Activated CD8-positive, alpha-beta memory T cell treated with anti-CD3 and anti-CD28 coated beads, Interleukin-2, amount 50 U/mL, for 4 hours (primary cell): ENCODE results near the gene ATXN10.

Experiments
- DNase-seq: peaks from one replicate; pipeline ENCODE4 v3.0.0-alpha.2; 2020

ATXN10 gene

GRCh38 chr22:45834795-45835194 is 163.2 kb downstream of the ATXN10 start:
- DNase-seq = no peak

GRCh38 chr22:45836418-45837169 is 165.0 kb downstream of the ATXN10 start:
- no peak for DNase-seq

GRCh38 chr22:45837508-45837907 is 165.9 kb downstream of the ATXN10 start:
- DNase-seq = no peak

- DNase-seq = no peak
Measured at GRCh38 chr22:45838305-45838887, 166.8 kb downstream of the ATXN10 start.

GRCh38 chr22:45840483-45840882 is 168.8 kb downstream of the ATXN10 start:
- DNase-seq = no peak

GRCh38 chr22:45842291-45842991 is 170.8 kb downstream of the ATXN10 start:
- DNase-seq = no peak

- no peak for DNase-seq
Measured at GRCh38 chr22:45843031-45843430, 171.4 kb downstream of the ATXN10 start.

- DNase-seq = no peak
Measured at GRCh38 chr22:45843986-45844385, 172.4 kb downstream of the ATXN10 start.

- DNase-seq = no peak
Measured at GRCh38 chr22:45845076-45845487, 173.4 kb downstream of the ATXN10 start.

GRCh38 chr22:45846952-45847351 is 175.3 kb downstream of the ATXN10 start:
- no peak for DNase-seq

- no peak for DNase-seq
Measured at GRCh38 chr22:45848904-45849303, 177.3 kb downstream of the ATXN10 start.

GRCh38 chr22:45852826-45853225 is 181.2 kb downstream of the ATXN10 start:
- no peak for DNase-seq

GRCh38 chr22:45855961-45856360 is 184.3 kb downstream of the ATXN10 start:
- DNase-seq = no peak

- DNase-seq = no peak
Measured at GRCh38 chr22:45857519-45857918, 185.9 kb downstream of the ATXN10 start.

GRCh38 chr22:45859231-45860161 is 187.9 kb downstream of the ATXN10 start:
- no peak for DNase-seq

GRCh38 chr22:45860201-45860600 is 188.6 kb downstream of the ATXN10 start:
- DNase-seq = no peak

GRCh38 chr22:45861259-45861658 is 189.6 kb downstream of the ATXN10 start:
- DNase-seq = no peak

- DNase-seq = peak; percentile 75
Measured at GRCh38 chr22:45863981-45864751, 192.5 kb downstream of the ATXN10 start.

GRCh38 chr22:45864959-45865476 is 193.4 kb downstream of the ATXN10 start:
- DNase-seq = no peak

GRCh38 chr22:45865561-45866125 is 194.0 kb downstream of the ATXN10 start:
- no peak for DNase-seq

- no peak for DNase-seq
Measured at GRCh38 chr22:45866126-45866645, 194.6 kb downstream of the ATXN10 start.
